WTC11 (cell line): ENCODE results near the gene POLDIP3. TPM values are rescaled to one million over a fixed set of nuclear protein-coding genes. Genes with fewer than 3 reads are reported as not detected.

ENCODE experiments used
- ATAC-seq: fragments of 200-7000 bp; cut with Tn5 transposase; 2 replicates; pipeline ENCODE4 v1.10.0; 2021; ENCODE audit warnings: mild to moderate bottlenecking, moderate library complexity
- CTCF ChIA-PET: fragments of 300-600 bp; sonication (Branson Sonifier 250); formaldehyde crosslinking; loops from one replicate; lab custom pipeline; 2021; ENCODE audit warnings: antibody characterized with exemption; lab: Charles Lee
- POLR2A ChIA-PET: fragments of 350-600 bp; sonication (Branson Sonifier 250); formaldehyde crosslinking; loops from one replicate; lab custom pipeline; 2021; ENCODE audit warnings: antibody characterized with exemption; lab: Charles Lee
- DNase-seq: peaks from one replicate; pipeline ENCODE4 v3.0.0; 2021; ENCODE audit warnings: low spot score
- H3K27ac Mint-ChIP-seq: 2 replicates; pipeline ENCODE4 v1.8.0; 2021; ENCODE audit warnings: mixed read lengths
- H3K27me3 Mint-ChIP-seq: 2 replicates; pipeline ENCODE4 v1.8.0; 2021; ENCODE audit warnings: low read depth, mild to moderate bottlenecking, moderate library complexity, mixed read lengths
- H3K36me3 Mint-ChIP-seq: 2 replicates; pipeline ENCODE4 v1.8.0; 2021; ENCODE audit warnings: mixed read lengths
- H3K4me1 Mint-ChIP-seq: 2 replicates; pipeline ENCODE4 v1.8.0; 2022; ENCODE audit warnings: mixed read lengths
- H3K4me3 Mint-ChIP-seq: 2 replicates; pipeline ENCODE4 v1.8.0; 2021; ENCODE audit warnings: mild to moderate bottlenecking, moderate library complexity, mixed read lengths
- H3K9me3 Mint-ChIP-seq: 2 replicates; pipeline ENCODE4 v1.8.0; 2021; ENCODE audit warnings: mixed read lengths
- AFF4 ChIP-seq: sonication (generic); formaldehyde crosslinking; IDR thresholded peaks from 2 replicates; pipeline ENCODE4 v1.8.1; 2023; ENCODE audit warnings: mild to moderate bottlenecking, missing genetic modification reagents, borderline replicate concordance
- CBFB ChIP-seq: sonication (generic); formaldehyde crosslinking; IDR thresholded peaks from 2 replicates; pipeline ENCODE4 v1.8.1; 2022; ENCODE audit warnings: mild to moderate bottlenecking, low read depth, missing genetic modification reagents
- CREB1 ChIP-seq: sonication (generic); formaldehyde crosslinking; IDR thresholded peaks from 2 replicates; pipeline ENCODE4 v1.8.0; 2023; ENCODE audit warnings: mild to moderate bottlenecking, missing genetic modification reagents
- E2F1 ChIP-seq: sonication (generic); formaldehyde crosslinking; IDR thresholded peaks from 2 replicates; pipeline ENCODE4 v1.8.0; 2022; ENCODE audit warnings: mild to moderate bottlenecking, missing genetic modification reagents
- ESRRA ChIP-seq: sonication (generic); formaldehyde crosslinking; IDR thresholded peaks from 2 replicates; pipeline ENCODE4 v1.8.1; 2022; ENCODE audit warnings: mild to moderate bottlenecking, missing genetic modification reagents, borderline replicate concordance
- FOXJ3 ChIP-seq: sonication (generic); formaldehyde crosslinking; IDR thresholded peaks from 2 replicates; pipeline ENCODE4 v1.9.0; 2021; ENCODE audit warnings: missing genetic modification reagents, mild to moderate bottlenecking, borderline replicate concordance
- FOXK1 ChIP-seq: sonication (generic); formaldehyde crosslinking; IDR thresholded peaks from 2 replicates; pipeline ENCODE4 v1.8.0; 2022; ENCODE audit warnings: mild to moderate bottlenecking, moderate library complexity, missing genetic modification reagents
- GTF2I ChIP-seq: fragments of 250-450 bp; sonication (Bioruptor Pico); conservative IDR thresholded peaks from 2 replicates; pipeline ENCODE4 v1.4.0; 2021; ENCODE audit warnings: mild to moderate bottlenecking
- KAT7 ChIP-seq: sonication (generic); formaldehyde crosslinking; IDR thresholded peaks from 2 replicates; pipeline ENCODE4 v1.8.1; 2023; ENCODE audit warnings: missing genetic modification reagents, mild to moderate bottlenecking, borderline replicate concordance
- MXD4 ChIP-seq: fragments of 250-450 bp; sonication (Bioruptor Pico); IDR thresholded peaks from 2 replicates; pipeline ENCODE4 v1.8.0; 2021; ENCODE audit warnings: mild to moderate bottlenecking, moderate library complexity, borderline replicate concordance
- NR3C1 ChIP-seq: sonication (generic); formaldehyde crosslinking; conservative IDR thresholded peaks from 2 replicates; pipeline ENCODE4 v1.8.1; 2023; ENCODE audit warnings: low read depth, mild to moderate bottlenecking, missing genetic modification reagents
- PRDM15 ChIP-seq: sonication (generic); formaldehyde crosslinking; IDR thresholded peaks from 2 replicates; pipeline ENCODE4 v1.8.0; 2022; ENCODE audit warnings: missing genetic modification reagents
- RORB ChIP-seq: fragments of 250-450 bp; sonication (Bioruptor Pico); IDR thresholded peaks from 2 replicates; pipeline ENCODE4 v1.9.0; 2021; ENCODE audit warnings: mild to moderate bottlenecking
- USF2 ChIP-seq: sonication (generic); formaldehyde crosslinking; IDR thresholded peaks from 2 replicates; pipeline ENCODE4 v1.8.1; 2023; ENCODE audit warnings: mild to moderate bottlenecking, missing genetic modification reagents, moderate library complexity
- ZNF121 ChIP-seq: sonication (generic); formaldehyde crosslinking; IDR thresholded peaks from 2 replicates; pipeline ENCODE4 v1.8.0; 2023; ENCODE audit warnings: missing genetic modification reagents
- ZNF138 ChIP-seq: sonication (generic); formaldehyde crosslinking; conservative IDR thresholded peaks from 2 replicates; pipeline ENCODE4 v1.8.1; 2022; ENCODE audit warnings: mild to moderate bottlenecking, moderate library complexity, missing genetic modification reagents
- ZNF232 ChIP-seq: sonication (generic); formaldehyde crosslinking; IDR thresholded peaks from 2 replicates; pipeline ENCODE4 v1.8.0; 2022; ENCODE audit warnings: mild to moderate bottlenecking, missing genetic modification reagents
- ZNF396 ChIP-seq: fragments of 250-450 bp; sonication (Bioruptor Pico); IDR thresholded peaks from 2 replicates; pipeline ENCODE4 v1.8.0; 2021; ENCODE audit warnings: mild to moderate bottlenecking, moderate library complexity, borderline replicate concordance
- ZNF423 ChIP-seq: fragments of 250-450 bp; sonication (Bioruptor Pico); IDR thresholded peaks from 2 replicates; pipeline ENCODE4 v2.1.2; 2022; ENCODE audit warnings: mild to moderate bottlenecking, moderate library complexity
- total RNA-seq: library from RNA; stranded (reverse); gene quantifications from 3 replicates; pipeline ENCODE4 v1.2.3, GENCODE V29; 2021

Gene POLDIP3
- total RNA-seq, 1 experiment from 2014 or later, result 73.2 TPM

- Mint-ChIP-seq H3K27ac (no peak overlapping the region), H3K27me3 (no peaks in the 10 kb centered on the region), H3K4me1 (no peaks in the 10 kb centered on the region), H3K36me3 (peaks cover 82% of the 10 kb centered on the region), H3K9me3 (no peaks in the 10 kb centered on the region), H3K4me3 (no peak overlapping the region)
- DNase-seq, result no peak
- POLR2A ChIA-PET, result no interaction called here
- CTCF ChIA-PET, result no interaction called here
- no peak for ATAC-seq
- TF ChIP-seq ZNF396 (no peak), FOXK1 (CRISPR knock-in tag) (no peak), GTF2I (CRISPR knock-in tag) (no peak), NR3C1 (no peak), ZNF121 (no peak), USF2 (CRISPR knock-in tag) (no peak), KAT7 (no peak), CREB1 (CRISPR knock-in tag) (no peak), RORB (CRISPR knock-in tag) (no peak), E2F1 (CRISPR knock-in tag) (no peak)
Observed at GRCh38 chr22:42595434-42595833, 19.2 kb downstream of the POLDIP3 start.

GRCh38 chr22:42591987-42592386 lies 22.7 kb downstream of the POLDIP3 start:
- H3K27ac Mint-ChIP-seq, result no peak overlapping the region
- CTCF ChIA-PET, result interaction anchor here (0.5 kb wide), 1 partner anchor 276 kb away, joined by 3 read pairs; no protein-coding TSS in a partner anchor
- H3K36me3 Mint-ChIP-seq, result peaks cover 78% of the 10 kb centered on the region

GRCh38 chr22:42587588-42588175 lies 27.0 kb downstream of the POLDIP3 start:
- DNase-seq (no peak), ATAC-seq (no peak)
- CTCF ChIA-PET, result no interaction called here
- Mint-ChIP-seq H3K9me3 (no peaks in the 10 kb centered on the region), H3K4me3 (no peak overlapping the region)
- no peak for TF ChIP-seq ESRRA (CRISPR knock-in tag)
- no peak for TF ChIP-seq CBFB (CRISPR knock-in tag)
- no peak for TF ChIP-seq ZNF232 (CRISPR knock-in tag)
- no peak for TF ChIP-seq FOXJ3 (CRISPR knock-in tag)
- TF ChIP-seq ZNF396, result no peak
- no peak for TF ChIP-seq ZNF138
- no peak for TF ChIP-seq PRDM15 (CRISPR knock-in tag)
- TF ChIP-seq, all 79 proteins: peak for 0
- POLR2A ChIA-PET, result no interaction called here
- Mint-ChIP-seq H3K27ac (no peak overlapping the region), H3K4me1 (no peaks in the 10 kb centered on the region), H3K36me3 (peaks cover 68% of the 10 kb centered on the region), H3K27me3 (no peaks in the 10 kb centered on the region)

More at GRCh38 chr22:42591987-42592386, 22.7 kb downstream of the POLDIP3 start:
- DNase-seq (no peak), ATAC-seq (no peak)
- Mint-ChIP-seq H3K4me3 (no peak overlapping the region), H3K9me3 (no peaks in the 10 kb centered on the region), H3K27me3 (no peaks in the 10 kb centered on the region), H3K4me1 (no peaks in the 10 kb centered on the region)
- POLR2A ChIA-PET, result no interaction called here
- TF ChIP-seq AFF4 (CRISPR knock-in tag) (no peak), MXD4 (CRISPR knock-in tag) (no peak), ZNF423 (CRISPR knock-in tag) (no peak)
